Endothelial cell of umbilical vein (primary cell): ENCODE measurements around the gene TRIM62.

Experiments used
- EZH2 ChIP-seq: IDR thresholded peaks from 2 replicates; pipeline ENCODE4 v1.6.1; 2012; ENCODE audit warnings: borderline replicate concordance, low read depth, mild to moderate bottlenecking, moderate library complexity, low read length, inconsistent platforms; ENCODE audit not compliant: severe bottlenecking
- POLR2A ChIP-seq: IDR thresholded peaks from 2 replicates; pipeline ENCODE4 v1.6.1; 2012; ENCODE audit warnings: low read depth, mild to moderate bottlenecking, control low read depth, low read length
- POLR2AphosphoS5 ChIP-seq: IDR thresholded peaks from 2 replicates; pipeline ENCODE4 v1.6.1; 2012; ENCODE audit warnings: low read depth, mild to moderate bottlenecking, control low read depth, low read length, moderate library complexity; ENCODE audit not compliant: insufficient read depth
- TF ChIP-seq, protein P1 (sequence below), 2 donors: IDR thresholded peaks; 1 replicate in 1 of 2; 2 replicates in 1 of 2; pipeline ENCODE4 v1.5.1; 2011; ENCODE audit warnings: low read length in 2 of 2, mild to moderate bottlenecking in 2 of 2, moderate library complexity in 2 of 2, control low read depth in 1 of 2, inconsistent platforms in 1 of 2, low read depth in 1 of 2; ENCODE audit not compliant: insufficient read depth in 1 of 2; ENCODE audit errors: extremely low read depth in 1 of 2
- TF ChIP-seq, protein P2 (sequence below): IDR thresholded peaks from 2 replicates; pipeline ENCODE4 v1.6.1; 2011; ENCODE audit not compliant: insufficient read depth, insufficient read length

DNA sequence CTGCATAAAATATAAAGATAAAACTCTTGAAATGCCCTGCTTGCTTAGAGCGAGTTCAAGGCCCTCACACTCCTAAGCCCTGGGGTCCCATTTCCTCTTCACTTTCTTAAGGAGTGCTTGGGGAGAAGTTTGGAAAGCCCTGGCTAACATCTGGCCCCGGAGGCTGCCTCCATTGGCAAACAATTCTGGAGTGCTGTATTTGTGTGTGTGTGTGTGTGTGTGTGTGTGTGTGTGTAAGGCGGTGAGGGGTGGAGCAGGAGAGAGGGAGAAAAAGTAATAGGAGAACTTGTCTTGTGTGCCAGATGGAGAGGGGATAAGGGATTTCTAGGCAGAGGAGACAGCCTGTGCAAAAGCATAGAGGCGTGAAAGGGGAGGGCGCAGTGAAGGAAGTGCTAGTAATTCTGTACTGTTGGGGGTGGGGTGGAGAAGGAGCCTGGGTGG, 578 bp upstream of the TRIM62 start:
- TF ChIP-seq, protein P1, sequence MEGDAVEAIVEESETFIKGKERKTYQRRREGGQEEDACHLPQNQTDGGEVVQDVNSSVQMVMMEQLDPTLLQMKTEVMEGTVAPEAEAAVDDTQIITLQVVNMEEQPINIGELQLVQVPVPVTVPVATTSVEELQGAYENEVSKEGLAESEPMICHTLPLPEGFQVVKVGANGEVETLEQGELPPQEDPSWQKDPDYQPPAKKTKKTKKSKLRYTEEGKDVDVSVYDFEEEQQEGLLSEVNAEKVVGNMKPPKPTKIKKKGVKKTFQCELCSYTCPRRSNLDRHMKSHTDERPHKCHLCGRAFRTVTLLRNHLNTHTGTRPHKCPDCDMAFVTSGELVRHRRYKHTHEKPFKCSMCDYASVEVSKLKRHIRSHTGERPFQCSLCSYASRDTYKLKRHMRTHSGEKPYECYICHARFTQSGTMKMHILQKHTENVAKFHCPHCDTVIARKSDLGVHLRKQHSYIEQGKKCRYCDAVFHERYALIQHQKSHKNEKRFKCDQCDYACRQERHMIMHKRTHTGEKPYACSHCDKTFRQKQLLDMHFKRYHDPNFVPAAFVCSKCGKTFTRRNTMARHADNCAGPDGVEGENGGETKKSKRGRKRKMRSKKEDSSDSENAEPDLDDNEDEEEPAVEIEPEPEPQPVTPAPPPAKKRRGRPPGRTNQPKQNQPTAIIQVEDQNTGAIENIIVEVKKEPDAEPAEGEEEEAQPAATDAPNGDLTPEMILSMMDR (IDR thresholded peaks at IDR 0.05; ENCODE audit: extremely low read depth in 1 of 2, insufficient read depth in 1 of 2, low read depth in 1 of 2, low read length in 2 of 2) = no peak
- TF ChIP-seq EZH2 (no peak), POLR2A (no peak), POLR2AphosphoS5 (no peak)
- TF ChIP-seq, protein P2, sequence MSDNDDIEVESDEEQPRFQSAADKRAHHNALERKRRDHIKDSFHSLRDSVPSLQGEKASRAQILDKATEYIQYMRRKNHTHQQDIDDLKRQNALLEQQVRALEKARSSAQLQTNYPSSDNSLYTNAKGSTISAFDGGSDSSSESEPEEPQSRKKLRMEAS = no peak
